HG02981 (cell line): ENCODE results near the gene KPNA2.
"Not testable (repeated sequence)": the region's sequence is repeated elsewhere in the genome, so short reads cannot be mapped to it uniquely, and the experiment has no call there.

Experiments
- ATAC-seq: cut with Tn5 transposase; IDR thresholded peaks from one replicate; pipeline ENCODE4 v1.9.1; 2021; ENCODE audit warnings: mild to moderate bottlenecking, moderate library complexity; ENCODE audit not compliant: unreplicated experiment

Gene KPNA2

DNA sequence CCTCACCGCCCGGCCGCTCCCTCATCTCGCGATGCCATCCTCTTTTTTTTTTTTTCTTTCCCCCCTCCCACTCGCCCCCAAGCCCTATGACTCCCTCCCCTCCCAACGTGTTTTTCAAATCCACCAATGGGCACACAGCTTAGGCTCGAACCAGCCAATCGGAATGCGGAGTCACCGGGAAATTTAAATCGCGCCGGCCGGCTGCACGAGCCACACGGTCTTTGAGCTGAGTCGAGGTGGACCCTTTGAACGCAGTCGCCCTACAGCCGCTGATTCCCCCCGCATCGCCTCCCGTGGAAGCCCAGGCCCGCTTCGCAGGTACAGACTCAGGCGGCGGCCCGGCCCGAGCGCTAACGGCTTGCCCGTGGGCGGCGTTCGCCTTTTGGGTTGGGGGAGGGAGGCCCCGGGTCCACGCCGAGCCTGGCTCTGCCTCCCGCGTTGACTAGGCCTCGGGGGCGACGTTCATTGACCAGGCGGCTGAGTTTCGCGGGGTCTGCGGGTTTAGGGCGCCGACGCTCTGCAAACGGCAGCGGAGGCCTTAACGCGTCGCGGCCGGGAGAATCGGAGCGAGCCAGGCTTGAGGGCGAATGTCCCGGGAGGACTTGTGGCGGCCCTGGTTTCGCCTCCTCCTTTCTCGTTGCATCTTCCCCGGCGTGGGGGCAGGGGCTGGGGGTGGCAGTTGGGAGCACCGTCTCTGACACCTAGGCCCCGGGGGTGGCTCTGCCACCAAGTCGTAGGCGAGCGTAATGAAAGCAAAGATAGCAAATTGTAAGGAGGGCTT is at the start of gene KPNA2:
TSS of gene KPNA2 (plus strand) at position 213 of the 781 bp plus-strand sequence. CDS start 1,398 bp downstream, outside the sequence.
- peak; percentile 88 for ATAC-seq

DNA sequence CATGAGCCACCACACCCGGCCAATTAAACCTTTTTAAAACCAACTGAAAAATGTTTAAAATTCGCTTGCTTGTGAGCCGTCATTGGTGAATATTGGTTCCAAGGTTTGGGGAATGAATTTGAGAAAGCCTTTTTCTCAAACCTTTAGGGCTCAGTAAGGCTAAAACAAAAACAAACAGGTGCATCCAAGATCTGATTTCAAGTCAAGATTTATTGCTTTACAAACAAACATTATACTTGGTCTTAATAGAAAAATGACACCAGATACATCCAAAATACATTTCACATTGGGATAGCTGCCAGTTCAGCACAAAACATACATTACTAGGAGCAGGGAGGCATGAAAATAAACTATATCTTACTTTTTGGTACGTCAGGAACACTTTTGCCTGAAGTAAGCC is 44.6 kb upstream of the KPNA2 start:
- no peak for ATAC-seq

DNA sequence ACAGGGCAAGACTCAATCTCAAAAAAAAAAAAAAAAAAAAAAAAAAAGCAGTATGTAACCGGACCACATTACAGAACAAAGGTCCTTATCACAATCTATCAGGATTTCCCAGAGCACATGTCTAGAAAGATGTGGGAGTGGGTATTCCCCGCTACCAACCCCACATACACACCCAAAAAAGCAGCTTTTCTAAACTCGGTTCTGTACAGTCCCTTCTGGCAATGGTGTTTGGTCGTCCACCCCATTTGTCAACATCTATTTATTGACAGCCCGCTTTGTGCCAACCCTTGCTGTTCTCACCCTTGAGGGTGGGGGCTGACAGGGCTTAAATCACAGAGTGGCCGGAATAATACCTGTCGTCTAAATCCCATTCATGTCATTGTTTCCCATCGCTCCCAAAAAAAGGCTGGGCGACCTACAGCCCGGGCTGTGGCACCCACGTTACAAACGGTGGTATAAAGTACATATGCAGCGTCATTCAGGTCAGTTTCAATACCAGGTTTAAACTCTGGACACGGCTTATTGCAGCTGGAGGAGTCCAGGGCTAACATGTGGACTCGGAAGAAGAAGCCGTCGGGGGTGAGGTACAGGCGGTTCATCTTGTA is 42.9 kb upstream of the KPNA2 start:
- ATAC-seq = no peak

DNA sequence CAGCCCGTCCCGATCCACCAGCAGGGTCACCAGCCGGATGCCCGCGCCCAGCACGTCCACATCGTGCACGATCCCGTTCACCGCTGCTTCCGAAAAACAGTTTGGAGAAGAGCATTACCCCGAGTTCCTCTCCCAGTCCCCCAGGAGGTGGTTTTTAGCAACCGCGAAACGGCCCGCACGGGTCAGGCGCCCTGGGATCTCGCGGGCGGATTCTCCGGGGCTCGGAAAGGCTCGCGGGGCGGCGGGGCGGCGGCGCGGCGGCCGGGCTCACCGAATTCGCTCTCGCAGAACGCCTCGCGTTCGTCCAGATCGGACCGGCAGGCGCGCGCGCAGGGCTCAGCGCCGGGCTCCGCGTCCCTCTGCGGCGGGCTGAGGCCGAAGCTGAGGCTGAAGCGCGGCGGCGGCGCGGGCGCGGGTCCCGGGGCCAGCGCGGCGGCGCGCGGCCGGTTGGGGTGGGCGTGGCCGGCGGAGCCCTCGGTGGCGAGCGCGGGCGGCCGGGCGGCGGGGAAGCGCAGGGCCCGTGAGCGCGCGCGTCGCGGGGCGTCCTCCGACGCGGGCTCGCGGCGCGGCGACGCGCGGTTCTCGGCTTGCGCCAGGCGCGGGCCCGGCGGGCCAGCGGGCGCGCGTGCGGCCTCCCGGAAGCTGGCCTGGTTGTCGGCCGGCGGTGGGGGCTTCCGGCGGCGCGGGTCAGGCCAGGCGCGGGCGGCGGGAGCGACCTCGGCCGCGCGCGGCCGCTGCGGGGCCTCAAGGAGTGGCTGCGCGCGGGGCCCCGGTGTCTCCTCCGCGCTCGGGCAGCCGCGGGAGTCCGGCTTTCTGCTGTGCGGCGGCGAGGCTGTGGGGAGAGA is 42.2 kb upstream of the KPNA2 start:
- ATAC-seq = peak; percentile 76

DNA sequence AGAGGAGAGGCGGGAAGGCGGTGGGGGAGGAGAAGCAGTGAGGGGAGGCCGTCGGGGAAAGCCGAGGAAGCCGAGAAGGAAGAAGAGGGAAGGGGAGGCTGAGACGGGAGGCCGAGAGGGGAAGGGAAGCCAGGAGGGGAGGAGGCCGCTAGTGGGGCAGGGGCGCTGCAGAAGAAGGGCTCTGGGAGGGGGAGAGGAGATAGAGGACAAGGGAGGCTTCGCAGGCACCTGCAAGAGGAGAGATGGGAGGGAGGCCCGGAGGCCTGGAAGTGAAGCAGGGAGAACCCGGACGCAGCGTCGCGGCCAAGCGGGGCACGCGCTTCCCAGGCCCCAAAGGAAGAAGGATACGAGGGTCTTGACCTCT is 41.6 kb upstream of the KPNA2 start:
- peak; percentile 4 for ATAC-seq

DNA sequence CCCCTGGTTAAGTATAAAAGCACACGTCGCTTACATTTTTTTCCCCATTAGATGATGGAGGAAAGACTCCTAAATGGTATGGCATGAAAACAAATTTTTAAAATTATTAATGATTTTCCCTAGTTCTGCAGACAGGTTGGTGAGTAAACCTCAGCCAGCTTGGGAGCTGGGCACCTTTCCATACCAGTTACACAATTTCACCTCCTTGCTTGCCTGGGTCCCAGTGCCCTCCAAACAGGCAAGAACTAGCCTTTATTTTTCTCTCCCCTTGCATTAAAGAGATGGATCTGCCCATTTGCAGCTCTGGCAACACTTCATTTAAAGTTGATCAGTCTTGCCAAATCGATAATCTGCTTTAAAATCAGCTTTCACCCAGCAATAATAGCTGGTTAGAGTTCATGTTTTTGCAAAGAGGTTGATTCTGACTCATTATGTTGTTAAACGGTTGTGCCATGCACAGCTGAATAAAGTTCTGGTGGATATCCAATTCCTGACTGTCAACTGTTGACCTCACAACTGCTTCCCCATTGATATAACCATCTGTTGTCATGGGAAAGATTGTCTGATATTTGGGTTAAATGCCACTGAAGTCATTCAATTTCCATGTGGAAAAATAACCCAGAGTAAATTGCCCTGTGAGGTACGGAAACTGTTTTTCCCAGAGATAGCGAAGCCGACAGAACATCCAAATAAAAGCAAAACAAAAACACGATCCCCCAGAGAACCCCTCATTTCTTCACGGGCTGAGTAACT is 40.5 kb upstream of the KPNA2 start:
- ATAC-seq = no peak

DNA sequence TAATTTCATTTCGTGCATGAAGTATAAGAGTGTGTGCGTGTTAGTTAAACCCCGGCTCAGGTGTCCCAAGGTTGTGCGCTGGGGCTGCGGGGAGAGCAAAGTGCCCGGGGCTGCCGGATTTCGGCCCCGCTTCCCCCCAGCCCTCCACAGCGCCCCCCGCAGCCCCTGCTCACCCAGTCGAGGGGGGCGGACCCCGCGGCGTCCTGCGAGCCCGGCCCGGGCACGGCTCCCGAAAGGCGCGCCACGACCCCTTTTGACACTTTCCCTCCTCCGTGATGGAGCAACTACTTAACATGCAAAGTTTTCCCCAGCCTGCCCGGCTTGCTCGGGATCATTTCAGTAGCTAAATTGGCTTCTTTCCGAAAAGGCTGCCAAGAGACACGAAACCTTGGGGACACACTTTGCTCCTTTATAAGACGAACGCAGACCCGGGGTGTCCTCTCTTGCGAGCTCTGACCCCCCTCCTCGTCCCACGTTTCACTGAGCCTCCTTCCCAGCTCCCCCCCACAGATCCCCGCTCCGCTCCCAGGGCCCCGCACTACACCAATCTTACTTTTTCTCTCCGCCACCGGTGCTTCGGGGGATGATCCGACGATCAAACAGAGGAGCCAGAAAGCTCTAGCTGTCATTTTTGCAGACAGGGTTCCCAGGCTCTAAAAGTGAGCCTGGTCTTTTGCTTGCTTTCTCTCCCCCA is 39.8 kb upstream of the KPNA2 start:
- no peak for ATAC-seq

DNA sequence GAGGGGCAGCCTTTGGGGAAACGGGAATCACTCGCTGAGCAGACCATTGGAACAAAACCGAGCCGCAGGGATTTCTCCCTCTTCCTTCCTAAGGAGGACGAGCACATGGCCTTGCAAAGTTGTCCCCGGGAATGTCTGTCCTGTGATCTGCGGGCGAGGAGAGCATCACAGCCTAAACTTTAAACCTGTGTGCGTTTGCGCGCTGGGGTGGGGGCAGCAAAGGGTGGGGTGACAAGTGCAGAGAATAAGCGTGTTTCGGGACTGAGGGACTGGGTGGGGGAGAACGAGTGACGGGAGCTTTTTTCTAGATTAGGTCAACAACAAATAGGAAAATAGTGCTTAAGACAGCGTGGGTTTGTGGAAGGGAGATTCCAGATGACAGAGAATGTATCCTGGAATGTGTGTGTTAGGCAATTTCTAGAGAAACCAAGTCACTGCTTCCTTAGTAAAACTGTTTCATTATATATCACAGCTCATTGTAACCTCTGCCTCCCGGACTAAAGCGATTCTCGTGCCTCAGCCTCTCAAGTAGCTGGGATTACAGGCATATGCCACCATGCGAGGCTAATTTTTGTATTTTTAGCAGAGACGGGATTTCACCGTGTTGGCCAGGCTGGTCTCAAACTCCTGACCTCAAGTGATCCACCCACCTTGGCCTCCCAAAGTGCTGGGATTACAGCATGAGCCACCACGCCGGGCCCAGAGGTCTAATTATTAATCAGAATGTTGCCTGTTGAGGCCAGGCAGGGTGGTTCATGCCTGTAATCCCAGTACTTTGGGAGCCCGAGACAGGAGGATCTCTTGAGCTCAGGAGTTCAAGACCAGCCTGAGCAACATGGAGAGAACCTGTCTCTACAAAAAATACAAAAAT is 39.0 kb upstream of the KPNA2 start, which contains the start of gene C17orf58:
TSS of gene C17orf58 (minus strand) at position 169 of the 871 bp plus-strand sequence. CDS start 271 bp downstream, outside the sequence.
- ATAC-seq = not testable (repeated sequence)

DNA sequence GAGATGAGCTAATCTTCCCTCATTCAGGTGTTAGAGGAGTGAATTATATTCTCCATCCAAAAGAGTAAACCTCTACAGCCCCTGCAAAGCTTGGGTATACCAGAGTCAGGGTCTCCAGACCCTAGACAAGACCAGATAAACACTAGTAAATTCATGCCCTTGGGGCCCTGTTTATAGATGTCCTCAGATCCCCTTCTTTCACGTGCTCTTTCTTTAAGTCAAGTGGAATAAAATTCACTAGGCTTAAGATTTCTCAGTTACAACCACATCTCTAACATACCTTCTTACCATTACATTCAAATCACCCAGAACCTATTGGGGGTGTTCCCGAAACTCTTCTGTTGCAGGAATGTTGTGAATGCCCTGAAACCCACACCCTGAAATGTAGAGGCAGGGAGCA is 37.1 kb upstream of the KPNA2 start:
- no peak for ATAC-seq

DNA sequence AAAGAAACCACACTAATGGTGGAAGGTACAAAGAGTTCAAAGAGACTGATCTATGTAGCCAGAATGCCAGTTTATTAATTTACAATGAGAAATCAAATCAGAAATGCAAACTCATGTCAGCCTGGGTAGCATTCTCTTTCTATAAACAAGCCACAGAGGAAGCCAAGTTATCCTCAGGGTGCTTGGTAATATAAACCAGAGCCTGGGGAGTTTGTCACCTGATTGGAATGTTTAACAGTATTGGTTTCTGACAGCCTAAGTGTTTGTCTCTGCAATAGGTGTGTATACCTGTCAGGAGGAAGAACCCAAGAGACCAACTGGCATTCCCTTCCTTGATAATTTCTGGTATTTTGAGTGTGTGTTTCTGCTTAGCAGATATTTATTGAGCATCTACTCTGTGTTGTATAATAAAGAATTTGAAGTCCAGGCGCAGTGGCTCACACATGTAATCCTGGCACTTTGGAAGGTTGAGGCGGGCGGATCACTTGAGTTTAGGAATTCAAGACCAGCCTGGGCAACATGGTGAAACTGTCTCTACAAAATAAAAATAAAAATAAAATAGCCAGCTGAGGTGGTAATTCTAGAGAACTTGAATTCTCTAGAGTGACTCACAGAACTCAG is 36.1 kb upstream of the KPNA2 start:
- no peak for ATAC-seq

DNA sequence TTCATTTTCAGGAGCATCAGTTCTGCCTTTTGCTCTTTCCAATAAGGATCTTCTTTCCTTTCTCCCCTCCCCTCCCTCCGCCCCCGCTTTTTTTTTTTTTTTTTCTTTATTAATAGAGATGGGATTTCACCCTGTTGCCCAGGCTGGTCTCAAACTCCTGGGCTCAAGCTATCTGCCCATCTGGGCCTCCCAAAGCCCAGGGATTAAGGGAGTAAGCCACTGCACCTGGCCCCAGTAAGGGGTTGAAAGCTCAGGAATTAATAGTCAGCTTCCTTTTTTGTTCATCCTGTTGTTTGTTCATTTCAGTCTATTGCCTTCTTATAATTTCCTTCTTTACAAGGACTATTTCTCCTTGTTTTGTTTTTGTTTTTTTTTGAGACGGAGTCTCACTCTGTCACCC is 31.3 kb upstream of the KPNA2 start:
- ATAC-seq = no peak

DNA sequence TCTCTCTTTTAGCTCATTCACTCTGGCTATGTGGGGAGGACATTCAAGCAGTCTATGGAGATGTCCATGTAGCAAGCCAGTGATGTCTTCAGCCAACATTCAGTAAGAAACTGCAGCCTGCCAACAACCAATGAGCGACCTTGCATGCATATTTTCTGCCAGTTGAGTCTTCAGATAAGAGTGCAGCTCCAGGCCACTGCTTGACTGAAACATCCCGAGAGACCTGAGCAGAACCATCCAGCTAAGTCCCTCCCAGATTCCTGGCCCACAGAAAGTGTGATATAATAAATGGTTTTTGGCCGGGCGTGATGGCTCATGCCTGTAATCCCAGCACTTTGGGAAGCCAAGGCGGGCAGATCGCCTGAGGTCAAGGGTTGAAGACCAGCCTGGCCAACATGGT is 28.7 kb upstream of the KPNA2 start:
- no peak for ATAC-seq

DNA sequence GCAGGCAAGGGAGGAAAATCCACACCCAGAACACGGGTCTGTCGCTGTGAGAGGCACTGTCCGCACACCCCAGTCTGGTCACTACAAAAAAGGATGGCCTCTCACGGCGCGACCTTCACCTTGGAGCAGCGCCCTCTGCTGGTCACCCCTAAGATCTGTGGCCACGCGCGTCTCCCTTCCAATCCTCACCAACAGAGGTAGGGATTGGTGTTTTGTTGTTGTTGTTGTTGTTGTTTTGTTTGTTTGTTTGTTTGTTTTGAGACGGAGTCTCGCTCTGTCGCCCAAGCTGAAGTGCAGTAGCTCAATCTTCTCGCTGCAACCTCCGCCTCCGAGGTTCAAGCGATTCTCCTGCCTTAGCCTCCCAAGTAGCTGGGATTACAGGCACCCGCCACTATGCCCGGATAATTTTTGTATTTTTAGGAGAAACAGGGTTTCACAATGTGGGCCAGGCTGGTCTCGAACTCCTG is 24.3 kb upstream of the KPNA2 start:
- ATAC-seq = no peak

DNA sequence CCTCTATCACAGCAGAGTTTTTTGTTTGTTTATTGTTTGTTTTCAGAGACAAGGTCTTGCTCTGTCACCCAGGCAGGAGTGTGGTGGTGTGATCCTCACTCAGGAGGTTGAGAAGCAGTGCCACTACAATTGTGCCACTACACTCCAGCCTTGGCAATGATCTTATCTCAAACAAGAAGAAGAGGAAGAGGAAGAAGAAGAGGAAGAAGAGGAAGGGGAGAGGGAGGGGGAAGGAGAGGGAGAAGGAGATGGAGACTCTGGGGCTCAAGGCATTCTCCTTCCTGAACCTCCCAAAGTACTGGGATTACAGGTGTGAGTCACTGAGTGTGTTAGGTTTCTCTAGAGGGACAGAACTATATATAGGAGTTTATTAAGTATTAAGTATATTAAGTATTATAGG is 22.1 kb upstream of the KPNA2 start:
- no peak for ATAC-seq

DNA sequence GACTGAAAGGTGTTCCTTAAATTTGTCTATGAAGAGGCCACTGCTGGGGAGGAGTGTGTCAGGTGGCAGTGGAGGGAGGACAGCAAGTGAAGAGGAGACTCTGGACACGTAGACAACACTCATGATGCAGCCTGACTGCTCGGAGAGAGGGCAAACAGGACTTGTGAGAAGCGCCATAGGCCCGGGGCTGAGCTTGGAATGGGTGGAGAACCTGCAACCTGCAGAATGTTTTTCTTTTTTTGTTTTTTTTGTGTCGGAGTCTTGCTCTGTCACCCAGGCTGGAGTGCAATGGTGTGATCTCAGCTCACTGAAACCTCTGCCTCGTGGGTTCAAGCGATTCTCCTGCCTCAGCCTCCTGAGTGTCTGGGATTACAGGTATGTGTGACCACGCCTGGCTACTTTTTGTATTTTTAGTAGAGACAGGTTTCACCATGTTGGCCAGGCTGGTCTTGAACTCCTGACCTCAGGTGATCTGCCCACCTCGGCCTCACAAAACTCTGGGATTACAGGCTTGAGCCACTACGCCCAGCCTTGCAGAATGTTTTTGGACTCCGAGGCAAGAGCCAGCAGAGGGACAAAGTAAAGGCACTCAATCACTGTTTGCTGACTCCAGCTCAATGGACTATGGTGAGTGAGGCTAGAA is 20.3 kb upstream of the KPNA2 start:
- no peak for ATAC-seq

DNA sequence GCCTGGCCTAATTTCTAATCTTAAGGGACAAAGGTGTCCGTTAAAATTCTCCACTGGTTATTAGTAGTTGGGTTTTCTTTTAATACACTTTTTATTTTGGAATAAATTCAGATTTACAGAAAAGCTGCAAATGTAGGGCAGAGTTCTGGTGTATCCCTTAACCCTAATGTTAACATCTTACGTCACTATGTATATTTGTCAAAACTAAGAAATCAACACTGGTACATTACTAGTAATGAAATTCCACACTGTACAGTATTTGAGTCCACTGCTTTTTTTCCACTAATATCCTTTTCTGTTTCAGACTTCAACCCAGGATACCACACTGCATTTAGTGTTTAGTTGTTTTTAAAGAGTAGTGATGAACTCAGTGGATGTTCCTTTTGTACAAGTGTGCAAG is 18.7 kb upstream of the KPNA2 start:
- ATAC-seq = no peak

DNA sequence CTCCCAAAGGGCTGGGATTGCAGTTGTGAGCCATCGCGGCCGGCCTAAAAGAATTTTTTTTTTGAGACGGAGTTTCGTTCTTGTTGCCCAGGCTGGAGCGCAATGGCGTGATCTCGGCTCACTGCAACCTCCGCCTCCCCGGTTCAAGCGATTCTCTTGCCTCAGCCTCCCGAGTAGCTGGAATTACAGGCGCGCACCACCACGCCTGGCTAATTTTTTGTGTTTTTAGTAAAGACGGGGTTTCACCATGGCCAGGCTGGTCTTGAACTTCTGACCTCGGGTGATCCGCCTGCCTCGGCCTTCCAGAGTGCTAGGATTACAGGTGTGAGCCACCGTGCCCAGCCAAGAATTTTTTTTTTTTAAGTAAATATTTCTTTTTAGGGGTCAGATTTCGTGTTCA is 17.0 kb upstream of the KPNA2 start:
- not testable (repeated sequence) for ATAC-seq

DNA sequence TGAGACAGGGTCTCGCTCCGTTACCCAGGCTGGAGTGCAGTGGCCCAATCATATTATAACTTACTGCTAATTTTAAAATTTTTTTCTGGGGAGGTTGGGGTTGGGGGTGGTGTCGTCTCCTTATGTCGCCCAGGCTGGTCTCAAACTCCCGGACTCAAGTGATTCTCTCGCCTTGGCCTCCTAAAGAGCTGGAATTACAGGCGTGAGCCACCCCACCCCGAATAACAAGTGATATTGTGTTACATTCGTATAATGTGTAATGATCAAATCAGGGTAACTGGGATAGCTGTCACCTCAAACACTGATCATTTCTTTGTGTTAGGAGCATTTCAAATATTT is 16.2 kb upstream of the KPNA2 start:
- no peak for ATAC-seq
